Endodermal cell (in vitro differentiated cells): ENCODE results near the gene NIPSNAP2. TPM values are rescaled to one million over a fixed set of nuclear protein-coding genes. Genes with fewer than 3 reads are reported as not detected.
A peak's percentile ranks its signal among the peaks of the same experiment; 100 is the strongest.
"Not testable (repeated sequence)": the region's sequence is repeated elsewhere in the genome, so short reads cannot be mapped to it uniquely, and the experiment has no call there.

Experiments used
- DNase-seq: peaks from one replicate; pipeline ENCODE4 v3.0.0-alpha.2; 2017
- H3K27ac ChIP-seq: 2 replicates; pipeline ENCODE4 v1.5.1; 2013; ENCODE audit warnings: mild to moderate bottlenecking, low read depth, low read length, moderate library complexity
- H3K27me3 ChIP-seq: 2 replicates; pipeline ENCODE4 v1.6.1; 2013; ENCODE audit warnings: mild to moderate bottlenecking, low read length, moderate library complexity; ENCODE audit not compliant: insufficient read depth, control insufficient read depth, poor library complexity, severe bottlenecking
- H3K36me3 ChIP-seq: 2 replicates; pipeline ENCODE4 v1.7.0; 2013; ENCODE audit warnings: mild to moderate bottlenecking, low read length, moderate library complexity; ENCODE audit not compliant: control insufficient read depth, insufficient read depth
- H3K4me1 ChIP-seq: one replicate; pipeline ENCODE4 v1.7.0; 2013; ENCODE audit warnings: low read length; ENCODE audit not compliant: control insufficient read depth, insufficient read depth
- H3K4me3 ChIP-seq: 2 replicates; pipeline ENCODE4 v1.5.1; 2013; ENCODE audit warnings: mild to moderate bottlenecking, low read length, moderate library complexity
- H3K9ac ChIP-seq: 2 replicates; pipeline ENCODE4 v1.6.1; 2013; ENCODE audit warnings: mild to moderate bottlenecking, low read length, moderate library complexity; ENCODE audit not compliant: poor library complexity, severe bottlenecking; ENCODE audit errors: extremely low read depth
- H3K9me3 ChIP-seq: 2 replicates; pipeline ENCODE4 v1.6.1; 2013; ENCODE audit warnings: mild to moderate bottlenecking, low read length, moderate library complexity; ENCODE audit not compliant: control insufficient read depth
- H3K27ac Mint-ChIP-seq: 2 replicates; pipeline ENCODE4 v1.8.0; 2020; ENCODE audit warnings: mixed read lengths
- H3K27me3 Mint-ChIP-seq: 2 replicates; pipeline ENCODE4 v1.8.0; 2021; ENCODE audit warnings: mild to moderate bottlenecking, mixed read lengths; ENCODE audit not compliant: insufficient read depth
- H3K36me3 Mint-ChIP-seq: 2 replicates; pipeline ENCODE4 v1.8.0; 2020; ENCODE audit warnings: low read depth, mixed read lengths
- H3K4me1 Mint-ChIP-seq: 2 replicates; pipeline ENCODE4 v1.8.0; 2020; ENCODE audit warnings: mixed read lengths
- H3K4me3 Mint-ChIP-seq: 2 replicates; pipeline ENCODE4 v1.8.0; 2020; ENCODE audit warnings: mild to moderate bottlenecking, moderate library complexity, mixed read lengths
- H3K9me3 Mint-ChIP-seq: 2 replicates; pipeline ENCODE4 v1.8.0; 2020; ENCODE audit warnings: mild to moderate bottlenecking, mixed read lengths
- CTCF ChIP-seq: fragments of 200-600 bp; sonication (generic); conservative IDR thresholded peaks from 2 replicates; pipeline ENCODE4 v1.5.0; 2021; ENCODE audit warnings: antibody characterized with exemption, mild to moderate bottlenecking
- WGBS, 2 experiments: methylation state at CpG; one replicate each; pipeline versions ENCODE4 v1.1.5 to v1.1.7; 2013; ENCODE audit warnings: missing lambda C conversion rate in 2 of 2, mixed read lengths in 1 of 2; ENCODE audit not compliant: insufficient coverage in 1 of 2, insufficient read length in 1 of 2; 5-methylcytosine and 5-hydroxymethylcytosine counted together
- total RNA-seq, 2 donors: library from RNA; stranded (reverse); fragmentation: NEBNext Ultra II Directional in 1 of 2; extraction: Animal tissue kit (Norgen Biotek cat#: 25700) in 1 of 2; gene quantifications; 2 replicates in 1 of 2; 3 replicates in 1 of 2; pipeline ENCODE4 v1.2.1, GENCODE V29; 2021

Gene NIPSNAP2
- total RNA-seq, 2 donors from 2014 or later: 37.1 to 62.2 TPM

GRCh38 chr7:56007891-56008290, 43.5 kb downstream of the NIPSNAP2 start:
- Mint-ChIP-seq H3K36me3 (peaks cover 20% of the 10 kb centered on the region), H3K4me3 (no peak overlapping the region), H3K9me3 (no peaks in the 10 kb centered on the region), H3K4me1 (no peaks in the 10 kb centered on the region), H3K27ac (no peak overlapping the region), H3K27me3 (no peaks in the 10 kb centered on the region)
- 94 to 96% methylated on average over 6 to 9 of the region's 9 CpGs for WGBS, 2 experiments
- Histone ChIP-seq H3K27ac (peak overlapping the region; percentile 32), H3K36me3 (no peaks in the 10 kb centered on the region), H3K27me3 (no peaks in the 10 kb centered on the region), H3K9ac (no peak overlapping the region), H3K4me1 (no peaks in the 10 kb centered on the region), H3K9me3 (peaks cover 5% of the 10 kb centered on the region), H3K4me3 (no peak overlapping the region)
- DNase-seq: no peak
- no peak for TF ChIP-seq CTCF

GRCh38 chr7:56009695-56010094, 45.3 kb downstream of the NIPSNAP2 start:
- Histone ChIP-seq H3K4me1 (no peaks in the 10 kb centered on the region), H3K27me3 (no peaks in the 10 kb centered on the region), H3K36me3 (peaks cover 6% of the 10 kb centered on the region), H3K9ac (no peak overlapping the region), H3K27ac (no peak overlapping the region), H3K4me3 (no peak overlapping the region), H3K9me3 (peaks cover 5% of the 10 kb centered on the region)
- H3K36me3 Mint-ChIP-seq: peaks cover 31% of the 10 kb centered on the region
- 81 to 95% methylated on average over 7 of the region's 7 CpGs for WGBS, 2 experiments
- H3K4me3 Mint-ChIP-seq: no peak overlapping the region
- H3K27me3 Mint-ChIP-seq: no peaks in the 10 kb centered on the region
- DNase-seq: no peak
- TF ChIP-seq CTCF: no peak
- H3K27ac Mint-ChIP-seq: no peak overlapping the region
- H3K9me3 Mint-ChIP-seq: no peaks in the 10 kb centered on the region
- no peaks in the 10 kb centered on the region for H3K4me1 Mint-ChIP-seq

- not testable (repeated sequence) for H3K27ac ChIP-seq, H3K9me3 ChIP-seq, H3K27me3 ChIP-seq, H3K27ac Mint-ChIP-seq, H3K4me1 ChIP-seq, H3K27me3 Mint-ChIP-seq, DNase-seq, H3K4me3 ChIP-seq, H3K9ac ChIP-seq, H3K9me3 Mint-ChIP-seq, H3K4me1 Mint-ChIP-seq, H3K4me3 Mint-ChIP-seq
- peaks cover 38% of the 10 kb centered on the region for H3K36me3 ChIP-seq
- 100% methylated on average over 1 of the region's 3 CpGs; no CpG with 5 or more reads in 1 of the 2 experiments for WGBS, 2 experiments
- H3K36me3 Mint-ChIP-seq: peaks cover 54% of the 10 kb centered on the region
Observed at GRCh38 chr7:56017015-56017414, 52.6 kb downstream of the NIPSNAP2 start.

- Mint-ChIP-seq H3K36me3 (peaks cover 49% of the 10 kb centered on the region), H3K9me3 (no peaks in the 10 kb centered on the region), H3K27ac (no peak overlapping the region), H3K27me3 (no peaks in the 10 kb centered on the region), H3K4me3 (no peak overlapping the region), H3K4me1 (no peaks in the 10 kb centered on the region)
- Histone ChIP-seq H3K36me3 (peaks cover 37% of the 10 kb centered on the region), H3K4me3 (no peak overlapping the region), H3K9ac (no peak overlapping the region), H3K4me1 (no peaks in the 10 kb centered on the region), H3K27me3 (no peaks in the 10 kb centered on the region), H3K9me3 (no peaks in the 10 kb centered on the region), H3K27ac (no peak overlapping the region)
- DNase-seq: no peak
- TF ChIP-seq CTCF: no peak
- 92 to 94% methylated on average over 7 to 9 of the region's 9 CpGs for WGBS, 2 experiments
Observed at GRCh38 chr7:56019501-56019900, 55.1 kb downstream of the NIPSNAP2 start.
